ENCODE measurements around the gene ADCYAP1R1.

ADCYAP1R1 gene

GRCh38 chr7:31047313-31048146 lies 4.6 kb upstream of the ADCYAP1R1 start:
- DNase-seq (ENCODE audit: low read depth) = no peak
- H3K4me3 ChIP-seq (ENCODE audit: control insufficient read depth, low read depth, low read length) = no peak overlapping the region
- no peak for TF ChIP-seq CTCF (IDR thresholded peaks at IDR 0.05; ENCODE audit: control insufficient read depth, insufficient read depth, low read depth, low read length, missing control alignments)

GRCh38 chr7:31049005-31049765 lies 2.9 kb upstream of the ADCYAP1R1 start:
- no peak overlapping the region for H3K4me3 ChIP-seq (ENCODE audit: control insufficient read depth, low read depth, low read length)
- TF ChIP-seq CTCF (IDR thresholded peaks at IDR 0.05; ENCODE audit: control insufficient read depth, insufficient read depth, low read depth, low read length, missing control alignments) = no peak
- no peak for DNase-seq (ENCODE audit: low read depth)

- no peak for TF ChIP-seq CTCF (IDR thresholded peaks at IDR 0.05; ENCODE audit: control insufficient read depth, insufficient read depth, low read depth, low read length, missing control alignments)
- no peak for DNase-seq (ENCODE audit: low read depth)
- no peak overlapping the region for H3K4me3 ChIP-seq (ENCODE audit: control insufficient read depth, low read depth, low read length)
Measured at GRCh38 chr7:31052487-31052840, 356 bp downstream of the ADCYAP1R1 start.

GRCh38 chr7:31052841-31053601 lies 913 bp downstream of the ADCYAP1R1 start:
- TF ChIP-seq CTCF (IDR thresholded peaks at IDR 0.05; ENCODE audit: control insufficient read depth, insufficient read depth, low read depth, low read length, missing control alignments) = no peak
- H3K4me3 ChIP-seq (ENCODE audit: control insufficient read depth, low read depth, low read length) = no peak overlapping the region
- DNase-seq (ENCODE audit: low read depth) = no peak

- H3K4me3 ChIP-seq (ENCODE audit: control insufficient read depth, low read depth, low read length) = no peak overlapping the region
- DNase-seq (ENCODE audit: low read depth) = no peak
- TF ChIP-seq CTCF (IDR thresholded peaks at IDR 0.05; ENCODE audit: control insufficient read depth, insufficient read depth, low read depth, low read length, missing control alignments) = no peak
Measured at GRCh38 chr7:31053986-31054385, 1.9 kb downstream of the ADCYAP1R1 start.

- TF ChIP-seq CTCF (IDR thresholded peaks at IDR 0.05; ENCODE audit: control insufficient read depth, insufficient read depth, low read depth, low read length, missing control alignments) = no peak
- no peak for DNase-seq (ENCODE audit: low read depth)
- no peak overlapping the region for H3K4me3 ChIP-seq (ENCODE audit: control insufficient read depth, low read depth, low read length)
Measured at GRCh38 chr7:31054608-31055278, 2.6 kb downstream of the ADCYAP1R1 start.

All from AG09309 (cell line).